ENCODE data around the gene ADIPOR2.

DNA sequence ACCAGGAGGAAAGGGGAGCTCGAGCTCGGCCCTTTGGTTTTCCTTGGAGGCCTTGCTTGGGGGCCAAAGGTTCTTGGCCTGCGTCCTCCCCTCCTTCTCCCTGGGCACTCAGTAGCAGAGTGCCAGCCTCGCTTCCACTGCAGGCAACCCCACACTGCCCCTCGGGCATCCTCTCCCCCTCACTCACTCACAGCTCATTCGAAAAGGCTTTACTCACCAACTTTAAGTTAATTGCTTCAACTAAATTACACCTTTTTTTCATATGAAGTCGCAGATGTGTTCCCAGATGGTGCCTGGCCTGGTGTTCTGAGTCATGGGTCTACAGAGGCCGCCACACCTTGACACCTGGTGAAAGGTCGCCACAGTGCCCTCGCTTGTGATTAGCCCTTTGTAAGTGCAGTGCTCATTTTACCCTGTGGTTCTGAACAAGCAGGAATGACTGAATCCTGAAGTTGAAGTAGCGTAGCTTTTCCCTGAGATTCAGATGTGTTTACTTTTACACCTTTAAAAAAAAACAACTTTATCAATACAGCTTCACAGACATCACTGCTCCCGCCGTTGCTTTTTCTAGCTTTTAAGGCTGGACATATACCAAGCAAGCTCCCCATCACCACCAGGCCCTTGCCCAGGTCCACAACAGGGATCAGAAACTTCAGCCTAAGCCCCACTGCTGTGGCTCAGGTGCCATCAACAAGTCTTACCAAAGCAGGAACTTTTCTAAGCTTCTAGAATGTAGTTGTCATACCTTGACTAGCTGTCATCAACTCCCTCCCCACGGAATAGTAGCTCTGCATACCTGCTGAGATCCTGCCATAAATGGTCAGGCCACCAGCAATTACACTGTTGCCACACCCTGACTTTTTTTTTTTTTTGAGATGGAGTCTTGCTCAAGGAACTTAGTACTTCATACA lies 20.3 kb upstream of the ADIPOR2 start:
- no peak for TF ChIP-seq SUZ12 (IDR thresholded peaks at IDR 0.05; ENCODE audit: extremely low read depth, insufficient read depth, insufficient read length)
- TF ChIP-seq ZNF274 (IDR thresholded peaks at IDR 0.05; ENCODE audit: low read depth, low read length), result no peak
